ENCODE data around the gene KPTN. TPM values are rescaled to one million over a fixed set of nuclear protein-coding genes. Genes with fewer than 3 reads are reported as not detected.

The KPTN gene
- total RNA-seq, 2 donors from 2014 or later: 2.8 to 2.9 TPM

DNA sequence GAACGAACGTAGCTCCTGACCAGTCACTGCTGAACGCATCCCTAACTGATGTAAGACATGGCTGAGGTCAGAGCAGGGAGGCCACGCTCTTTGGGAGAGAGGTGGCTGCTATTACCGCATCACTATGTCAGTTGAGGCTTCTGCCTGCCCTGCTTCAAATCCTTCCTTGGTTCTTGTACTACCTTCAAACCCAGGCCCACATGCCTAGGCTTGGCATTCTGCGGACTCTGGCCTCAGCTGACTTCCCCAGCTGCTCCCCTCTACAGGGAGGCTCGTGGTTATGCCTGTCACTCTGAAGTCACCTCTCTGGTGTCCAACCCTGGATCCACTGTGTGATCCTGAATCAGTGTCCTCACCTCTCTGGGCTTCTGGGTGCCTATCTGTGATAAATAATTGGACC, 49.9 kb downstream of the KPTN start:
- H3K4me1 ChIP-seq: peaks cover 0 to 12% of the 10 kb centered on the region in 2 donors
- no peaks in the 10 kb centered on the region for H3K36me3 ChIP-seq
- no peak overlapping the region for H3K4me3 ChIP-seq
- no peak overlapping the region for H3K27ac ChIP-seq
- TF ChIP-seq, protein P1, sequence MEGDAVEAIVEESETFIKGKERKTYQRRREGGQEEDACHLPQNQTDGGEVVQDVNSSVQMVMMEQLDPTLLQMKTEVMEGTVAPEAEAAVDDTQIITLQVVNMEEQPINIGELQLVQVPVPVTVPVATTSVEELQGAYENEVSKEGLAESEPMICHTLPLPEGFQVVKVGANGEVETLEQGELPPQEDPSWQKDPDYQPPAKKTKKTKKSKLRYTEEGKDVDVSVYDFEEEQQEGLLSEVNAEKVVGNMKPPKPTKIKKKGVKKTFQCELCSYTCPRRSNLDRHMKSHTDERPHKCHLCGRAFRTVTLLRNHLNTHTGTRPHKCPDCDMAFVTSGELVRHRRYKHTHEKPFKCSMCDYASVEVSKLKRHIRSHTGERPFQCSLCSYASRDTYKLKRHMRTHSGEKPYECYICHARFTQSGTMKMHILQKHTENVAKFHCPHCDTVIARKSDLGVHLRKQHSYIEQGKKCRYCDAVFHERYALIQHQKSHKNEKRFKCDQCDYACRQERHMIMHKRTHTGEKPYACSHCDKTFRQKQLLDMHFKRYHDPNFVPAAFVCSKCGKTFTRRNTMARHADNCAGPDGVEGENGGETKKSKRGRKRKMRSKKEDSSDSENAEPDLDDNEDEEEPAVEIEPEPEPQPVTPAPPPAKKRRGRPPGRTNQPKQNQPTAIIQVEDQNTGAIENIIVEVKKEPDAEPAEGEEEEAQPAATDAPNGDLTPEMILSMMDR (IDR thresholded peaks at IDR 0.05): no peak
- H3K9me3 ChIP-seq: no peaks in the 10 kb centered on the region
- no peak for DNase-seq (ENCODE audit: low spot score)
- peaks cover 15 to 27% of the 10 kb centered on the region in 2 donors for H3K27me3 ChIP-seq

DNA sequence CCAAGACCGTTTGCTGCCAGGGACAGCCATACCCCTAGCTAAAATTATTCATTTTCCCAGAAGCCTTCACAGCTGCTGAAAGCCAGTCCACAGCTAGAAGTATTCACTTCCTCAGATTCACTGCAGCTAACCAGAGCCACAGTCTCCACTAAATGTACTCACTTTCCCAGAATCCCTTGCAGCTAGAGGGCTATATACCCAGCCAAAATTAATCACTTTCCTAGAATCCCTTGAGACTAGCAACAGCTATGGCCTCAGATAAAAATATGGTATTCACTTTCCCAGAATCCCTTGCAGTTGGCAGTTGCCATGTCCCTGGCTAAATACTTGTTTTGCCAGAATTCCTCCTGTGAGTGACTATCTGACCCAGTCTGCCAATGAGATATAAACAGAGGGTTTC, 50.9 kb downstream of the KPTN start:
- Histone ChIP-seq H3K4me1 (peaks cover 0 to 22% of the 10 kb centered on the region in 2 donors), H3K9me3 (no peaks in the 10 kb centered on the region), H3K27me3 (peaks cover 16 to 27% of the 10 kb centered on the region in 2 donors), H3K36me3 (no peaks in the 10 kb centered on the region), H3K27ac (no peak overlapping the region), H3K4me3 (no peak overlapping the region)
- TF ChIP-seq, protein P1 (IDR thresholded peaks at IDR 0.05): no peak
- DNase-seq (ENCODE audit: low spot score): no peak

DNA sequence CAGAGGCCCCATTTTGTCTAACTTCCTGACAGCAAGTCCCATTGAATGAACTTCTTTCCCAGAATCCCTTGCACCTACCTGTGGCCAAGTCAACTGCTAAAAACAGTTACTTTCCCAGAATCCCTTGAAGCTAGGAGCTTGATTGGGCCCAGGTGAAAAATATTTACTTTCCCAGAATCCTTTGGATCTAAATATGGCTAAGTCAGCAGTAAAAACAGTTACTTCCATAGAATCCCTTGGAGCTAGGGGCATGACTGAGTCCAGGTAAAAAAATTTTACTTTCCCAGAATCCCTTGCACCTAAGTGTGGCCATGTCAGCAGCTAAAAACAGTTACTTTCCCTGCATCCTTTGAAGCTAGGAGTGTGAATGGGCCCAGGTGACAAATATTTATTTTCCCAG, 51.5 kb downstream of the KPTN start:
- Histone ChIP-seq H3K9me3 (no peaks in the 10 kb centered on the region), H3K27me3 (peaks cover 16 to 27% of the 10 kb centered on the region in 2 donors), H3K4me3 (no peak overlapping the region), H3K27ac (no peak overlapping the region), H3K36me3 (no peaks in the 10 kb centered on the region), H3K4me1 (peaks cover 0 to 28% of the 10 kb centered on the region in 2 donors)
- TF ChIP-seq, protein P1 (IDR thresholded peaks at IDR 0.05): no peak
- DNase-seq (ENCODE audit: low spot score): no peak

DNA sequence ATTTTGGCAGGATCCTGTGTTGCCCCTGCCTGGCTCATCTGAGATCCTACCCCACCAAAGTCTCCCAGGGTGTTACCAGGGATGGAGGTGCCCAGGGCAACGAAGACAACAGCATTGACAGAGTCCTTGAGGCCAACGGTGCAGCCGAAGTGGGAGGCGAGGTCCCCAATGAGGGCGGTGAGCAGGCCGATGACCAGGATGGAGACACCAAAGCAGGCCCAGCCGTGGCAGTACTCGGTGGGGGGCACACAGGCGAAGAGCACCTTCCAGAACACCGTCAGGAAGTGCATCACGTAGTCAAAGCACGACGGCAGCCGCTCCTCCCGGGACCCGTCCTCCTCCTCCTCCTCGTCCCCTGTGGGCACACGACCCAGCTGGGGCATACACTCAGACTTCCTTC, 51.9 kb downstream of the KPTN start:
- peaks cover 16 to 27% of the 10 kb centered on the region in 2 donors for H3K27me3 ChIP-seq
- H3K9me3 ChIP-seq: no peaks in the 10 kb centered on the region
- DNase-seq (ENCODE audit: low spot score): no peak
- TF ChIP-seq, protein P1 (IDR thresholded peaks at IDR 0.05): no peak
- peaks cover 0 to 30% of the 10 kb centered on the region in 2 donors for H3K4me1 ChIP-seq
- H3K36me3 ChIP-seq: no peaks in the 10 kb centered on the region
- H3K4me3 ChIP-seq: no peak overlapping the region
- no peak overlapping the region for H3K27ac ChIP-seq

DNA sequence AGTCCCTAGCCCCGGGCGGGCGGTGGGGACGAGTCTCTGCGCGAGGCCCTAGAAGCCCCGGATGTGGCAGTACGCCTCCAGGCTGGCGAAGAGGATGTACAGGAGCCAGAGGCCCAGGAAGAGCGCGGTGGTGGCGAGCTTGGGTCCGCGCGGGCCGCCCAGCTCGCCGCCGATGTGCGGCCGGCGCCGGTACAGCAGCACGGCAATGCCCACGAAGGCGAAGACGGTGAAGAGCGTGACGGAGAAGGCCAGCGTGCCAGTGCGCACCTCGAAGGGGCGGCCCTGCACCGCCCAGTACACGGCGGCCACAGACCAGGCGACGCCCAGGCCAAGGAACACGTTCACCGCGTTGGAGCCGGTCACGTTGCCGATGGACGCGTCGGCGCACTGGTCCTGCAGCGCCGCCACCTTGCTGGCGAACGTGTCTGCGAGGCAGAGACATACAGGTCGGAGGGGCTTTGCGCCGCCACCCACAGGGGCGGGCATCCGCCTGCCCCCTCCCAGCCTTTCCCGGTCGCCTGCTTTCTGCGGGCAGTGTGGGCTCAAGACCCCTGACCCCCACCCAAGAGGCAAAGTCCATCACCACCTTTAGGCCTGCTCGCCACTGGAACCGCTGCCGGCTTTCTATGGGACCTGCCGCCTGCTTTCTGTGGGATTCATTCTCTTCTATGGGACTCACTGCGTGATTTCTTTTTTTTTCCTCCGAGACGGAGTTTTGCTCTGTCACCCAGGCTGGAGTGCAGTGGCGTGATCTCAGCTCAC, 53.8 kb downstream of the KPTN start:
- no peak for DNase-seq (ENCODE audit: low spot score)
- Histone ChIP-seq H3K27me3 (peaks cover 16 to 27% of the 10 kb centered on the region in 2 donors), H3K9me3 (no peaks in the 10 kb centered on the region), H3K27ac (no peak overlapping the region), H3K4me1 (peaks cover 0 to 30% of the 10 kb centered on the region in 2 donors), H3K4me3 (peak overlapping the region in 1 of 2 donors; percentile 30), H3K36me3 (no peaks in the 10 kb centered on the region)
- TF ChIP-seq, protein P1 (IDR thresholded peaks at IDR 0.05): peak in 1 of 2 donors; percentile 48

Measured in right atrium auricular region (tissue), 2 donors.